Neuronal stem cell (in vitro differentiated cells): ENCODE measurements around the gene HDAC4.

Experiments
- DNase-seq: peaks from one replicate; pipeline ENCODE4 v3.0.0-alpha.2; 2013; ENCODE audit warnings: low spot score
- H2AFZ ChIP-seq: one replicate; pipeline ENCODE4 v1.6.1; 2013; ENCODE audit warnings: mild to moderate bottlenecking, low read length, inconsistent platforms
- H2AK5ac ChIP-seq: 2 replicates; pipeline ENCODE4 v1.6.1; 2013; ENCODE audit warnings: low read depth, mild to moderate bottlenecking, inconsistent platforms, low read length, moderate library complexity, mixed read lengths
- H2BK120ac ChIP-seq: 2 replicates; pipeline ENCODE4 v1.6.1; 2013; ENCODE audit warnings: low read depth, mild to moderate bottlenecking, inconsistent platforms, low read length, moderate library complexity, mixed read lengths
- H2BK12ac ChIP-seq: one replicate; pipeline ENCODE4 v1.6.1; 2013; ENCODE audit warnings: low read length, inconsistent platforms
- H2BK15ac ChIP-seq: 2 replicates; pipeline ENCODE4 v1.6.1; 2013; ENCODE audit warnings: mild to moderate bottlenecking, low read length, inconsistent platforms, mixed read lengths
- H2BK5ac ChIP-seq: one replicate; pipeline ENCODE4 v1.6.1; 2013; ENCODE audit warnings: inconsistent platforms, mild to moderate bottlenecking, low read length, moderate library complexity
- H3K14ac ChIP-seq: one replicate; pipeline ENCODE4 v1.6.1; 2013; ENCODE audit warnings: low read length, inconsistent platforms
- H3K18ac ChIP-seq: 2 replicates; pipeline ENCODE4 v1.6.1; 2013; ENCODE audit warnings: low read length, inconsistent platforms
- H3K23ac ChIP-seq: 2 replicates; pipeline ENCODE4 v1.6.1; 2013; ENCODE audit warnings: low read depth, mild to moderate bottlenecking, mixed read lengths, low read length, inconsistent platforms; ENCODE audit not compliant: poor library complexity
- H3K27ac ChIP-seq: replicated peaks from 3 replicates; pipeline ENCODE4 v1.5.1; 2013; ENCODE audit warnings: low read length, inconsistent platforms
- H3K27me3 ChIP-seq, 3 experiments: 2 replicates each; pipeline ENCODE4 v1.6.1; 2013; ENCODE audit warnings: low read length in 3 of 3, mild to moderate bottlenecking in 2 of 3, inconsistent platforms in 1 of 3, low read depth in 1 of 3, mixed read lengths in 1 of 3, moderate library complexity in 1 of 3; ENCODE audit not compliant: control insufficient read depth in 3 of 3, insufficient read depth in 3 of 3
- H3K36me3 ChIP-seq, 2 donors: replicated peaks in 1 of 2; 2 replicates each; pipeline ENCODE4 v1.6.1; 2013; ENCODE audit warnings: low read length in 2 of 2; ENCODE audit not compliant: control insufficient read depth in 2 of 2, insufficient read depth in 2 of 2
- H3K4ac ChIP-seq: 2 replicates; pipeline ENCODE4 v1.6.1; 2013; ENCODE audit warnings: inconsistent platforms, mild to moderate bottlenecking, low read length, moderate library complexity
- H3K4me1 ChIP-seq, 2 donors: 1 replicate in 1 of 2; 2 replicates in 1 of 2; pipeline ENCODE4 v1.6.1; 2013; ENCODE audit warnings: low read length in 2 of 2, low read depth in 1 of 2; ENCODE audit not compliant: control insufficient read depth in 2 of 2, insufficient read depth in 1 of 2
- H3K4me2 ChIP-seq: one replicate; pipeline ENCODE4 v1.6.1; 2013; ENCODE audit warnings: mild to moderate bottlenecking, low read length, inconsistent platforms; ENCODE audit not compliant: insufficient read depth, poor library complexity, severe bottlenecking
- H3K4me3 ChIP-seq, 2 donors: 2 replicates each; pipeline ENCODE4 v1.5.1; 2013; ENCODE audit warnings: low read length in 2 of 2, mild to moderate bottlenecking in 2 of 2, inconsistent platforms in 1 of 2, moderate library complexity in 1 of 2
- H3K79me1 ChIP-seq: one replicate; pipeline ENCODE4 v1.6.1; 2013; ENCODE audit warnings: low read depth, mild to moderate bottlenecking, inconsistent platforms, low read length, moderate library complexity
- H3K9ac ChIP-seq: one replicate; pipeline ENCODE4 v1.6.1; 2013; ENCODE audit warnings: mild to moderate bottlenecking, low read depth, low read length, inconsistent platforms; ENCODE audit not compliant: poor library complexity
- H3K9me3 ChIP-seq, 2 donors: replicated peaks in 1 of 2; 2 replicates each; pipeline versions ENCODE3 to v1.6.1; 2013; ENCODE audit warnings: low read length in 2 of 2, mild to moderate bottlenecking in 2 of 2, inconsistent platforms in 1 of 2, low read depth in 1 of 2, mixed read lengths in 1 of 2, moderate library complexity in 1 of 2; ENCODE audit not compliant: control insufficient read depth in 2 of 2, insufficient read depth in 1 of 2
- H4K8ac ChIP-seq: one replicate; pipeline ENCODE4 v1.6.1; 2013; ENCODE audit warnings: low read depth, mild to moderate bottlenecking, inconsistent platforms, low read length, moderate library complexity
- H4K91ac ChIP-seq: one replicate; pipeline ENCODE4 v1.6.1; 2013; ENCODE audit warnings: low read length, low read depth, mild to moderate bottlenecking, inconsistent platforms; ENCODE audit not compliant: poor library complexity
- WGBS, 2 donors: extraction: QIAGEN DNeasy Blood & Tissue Kit; methylation state at CpG; one replicate each; pipeline ENCODE4 v1.1.7; 2013; ENCODE audit warnings: missing lambda C conversion rate in 2 of 2, mixed read lengths in 1 of 2; ENCODE audit not compliant: insufficient read length in 2 of 2, insufficient replicate concordance in 1 of 2; ENCODE audit errors: extremely low coverage in 2 of 2; 5-methylcytosine and 5-hydroxymethylcytosine counted together

The HDAC4 gene

DNA sequence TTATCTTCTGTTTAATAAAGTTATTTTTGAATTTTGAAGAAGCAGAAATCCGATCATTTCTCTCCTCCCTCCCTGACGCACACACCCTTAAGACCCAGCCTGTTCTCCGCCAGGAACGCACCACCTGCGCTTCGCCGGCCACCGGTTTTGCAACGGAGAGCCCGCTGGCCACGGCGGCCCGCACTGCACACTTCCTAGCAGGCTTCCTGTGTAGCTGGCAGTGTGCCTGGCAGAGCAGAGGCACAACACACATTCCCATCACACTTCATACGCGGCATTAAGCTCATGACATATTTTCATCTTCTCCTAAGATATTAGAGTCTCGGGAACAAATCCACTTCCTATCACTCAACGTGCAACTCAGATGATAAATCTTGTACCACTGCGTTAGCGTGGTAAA, 148.0 kb downstream of the HDAC4 start:
- no peak for DNase-seq
- no CpG with 5 or more reads among the region's 19 CpGs for WGBS, 2 donors

GRCh38 chr2:239252393-239252792, 148.4 kb downstream of the HDAC4 start:
- WGBS, 2 donors = no CpG with 5 or more reads among the region's 8 CpGs
- no peak overlapping the region for H3K4me2 ChIP-seq
- no peak overlapping the region for H3K4me3 ChIP-seq
- no peak overlapping the region for H4K91ac ChIP-seq
- no peak overlapping the region for H2BK5ac ChIP-seq
- no peak overlapping the region for H4K8ac ChIP-seq
- H3K9me3 ChIP-seq = peaks cover 0 to under 1% of the 10 kb centered on the region in 2 donors
- H2AFZ ChIP-seq = no peak overlapping the region
- no peak overlapping the region for H3K27ac ChIP-seq
- no peak overlapping the region for H3K14ac ChIP-seq
- no peak overlapping the region for H2BK12ac ChIP-seq
- peaks cover 4 to 10% of the 10 kb centered on the region in 2 donors for H3K4me1 ChIP-seq
- H3K79me1 ChIP-seq = peaks cover 8% of the 10 kb centered on the region
- H3K4ac ChIP-seq = no peak overlapping the region
- H3K27me3 ChIP-seq = no peaks in the 10 kb centered on the region
- no peak overlapping the region for H2BK15ac ChIP-seq
- no peak overlapping the region for H3K9ac ChIP-seq
- H3K36me3 ChIP-seq = no peaks in the 10 kb centered on the region
- no peak overlapping the region for H3K18ac ChIP-seq
- H2BK120ac ChIP-seq = no peak overlapping the region
- no peak overlapping the region for H3K23ac ChIP-seq
- DNase-seq = no peak
- no peak overlapping the region for H2AK5ac ChIP-seq

More for the DNA sequence above, 148.0 kb downstream of the HDAC4 start:
- Histone ChIP-seq H3K23ac (no peak overlapping the region), H3K18ac (peak overlapping the region; percentile 42), H3K4me3 (no peak overlapping the region), H3K27me3 (no peaks in the 10 kb centered on the region), H2AFZ (no peak overlapping the region), H3K4me2 (no peak overlapping the region), H3K4me1 (peaks cover 4 to 10% of the 10 kb centered on the region in 2 donors), H2AK5ac (no peak overlapping the region), H4K91ac (no peak overlapping the region), H2BK15ac (no peak overlapping the region), H3K4ac (no peak overlapping the region), H3K9ac (no peak overlapping the region), H2BK12ac (no peak overlapping the region), H3K27ac (no peak overlapping the region), H2BK5ac (no peak overlapping the region), H3K79me1 (peaks cover 6% of the 10 kb centered on the region), H3K36me3 (no peaks in the 10 kb centered on the region), H4K8ac (no peak overlapping the region), H3K14ac (no peak overlapping the region), H3K9me3 (peaks cover 0 to 5% of the 10 kb centered on the region in 2 donors), H2BK120ac (no peak overlapping the region)

- H2BK5ac ChIP-seq = no peak overlapping the region
- no peak overlapping the region for H2AFZ ChIP-seq
- peaks cover 8% of the 10 kb centered on the region for H3K79me1 ChIP-seq
- no peak overlapping the region for H2BK12ac ChIP-seq
- no peaks in the 10 kb centered on the region for H3K36me3 ChIP-seq
- no peak overlapping the region for H3K9ac ChIP-seq
- no peak overlapping the region for H2AK5ac ChIP-seq
- H3K4me1 ChIP-seq = peaks cover 4 to 10% of the 10 kb centered on the region in 2 donors
- no peaks in the 10 kb centered on the region for H3K9me3 ChIP-seq
- H4K91ac ChIP-seq = no peak overlapping the region
- no peak overlapping the region for H2BK15ac ChIP-seq
- no peak overlapping the region for H3K18ac ChIP-seq
- H3K27ac ChIP-seq = no peak overlapping the region
- no peak overlapping the region for H4K8ac ChIP-seq
- no peak overlapping the region for H2BK120ac ChIP-seq
- no peak overlapping the region for H3K23ac ChIP-seq
- H3K4me3 ChIP-seq = no peak overlapping the region
- H3K14ac ChIP-seq = no peak overlapping the region
- no peak overlapping the region for H3K4me2 ChIP-seq
- H3K27me3 ChIP-seq = no peaks in the 10 kb centered on the region
- H3K4ac ChIP-seq = no peak overlapping the region
- no peak for DNase-seq
- no CpG with 5 or more reads among the region's 9 CpGs for WGBS, 2 donors
These were observed 148.8 kb downstream of the HDAC4 start for GRCh38 chr2:239251971-239252370.

GRCh38 chr2:239250216-239251081, 150.4 kb downstream of the HDAC4 start:
- Histone ChIP-seq H3K36me3 (no peaks in the 10 kb centered on the region), H3K18ac (peak overlapping the region; percentile 59), H3K4me1 (peaks cover 9 to 19% of the 10 kb centered on the region in 2 donors), H3K79me1 (peaks cover 4% of the 10 kb centered on the region), H3K4me3 (peak overlapping the region in 1 of 2 donors; percentile 5), H2BK15ac (no peak overlapping the region), H3K14ac (peak overlapping the region; percentile 50), H2BK5ac (no peak overlapping the region), H2BK120ac (peak overlapping the region; percentile 5), H3K4me2 (no peak overlapping the region), H4K8ac (no peak overlapping the region), H2BK12ac (no peak overlapping the region), H2AFZ (no peak overlapping the region), H3K9ac (no peak overlapping the region), H3K27me3 (no peaks in the 10 kb centered on the region), H2AK5ac (peak overlapping the region; percentile 51), H3K27ac (no peak overlapping the region), H3K9me3 (no peaks in the 10 kb centered on the region), H3K23ac (no peak overlapping the region), H4K91ac (no peak overlapping the region), H3K4ac (no peak overlapping the region)
- DNase-seq = no peak
- no CpG with 5 or more reads among the region's 30 CpGs for WGBS, 2 donors
